Measurements from ENCODE around the gene XDH. TPM values are rescaled to one million over a fixed set of nuclear protein-coding genes. Genes with fewer than 3 reads are reported as not detected.

Gene XDH
- total RNA-seq, 6 experiments from 2014 or later = 0.88 to 2.0 (median 1.5) TPM

- no peaks in the 10 kb centered on the region for H3K9me3 Mint-ChIP-seq
- peaks cover 16% of the 10 kb centered on the region for H3K36me3 Mint-ChIP-seq (ENCODE audit: low read depth)
- H3K4me1 Mint-ChIP-seq (ENCODE audit: low read depth) = peaks cover 40% of the 10 kb centered on the region
- DNase-seq = no peak
- no peak for TF ChIP-seq CTCF (IDR thresholded peaks at IDR 0.05)
- no peaks in the 10 kb centered on the region; the same call in none of the 2 replicates for H3K27me3 Mint-ChIP-seq (ENCODE audit: insufficient read depth)
- no peak overlapping the region for H3K27ac Mint-ChIP-seq
- no peak overlapping the region for H3K4me3 Mint-ChIP-seq
Observed at GRCh38 chr2:31349684-31350083, 64.9 kb downstream of the XDH start.

GRCh38 chr2:31349160-31349559, 65.4 kb downstream of the XDH start:
- Mint-ChIP-seq H3K4me1 (ENCODE audit: low read depth) (peaks cover 36% of the 10 kb centered on the region), H3K27ac (no peak overlapping the region), H3K27me3 (ENCODE audit: insufficient read depth) (no peaks in the 10 kb centered on the region; the same call in none of the 2 replicates), H3K4me3 (no peak overlapping the region), H3K9me3 (no peaks in the 10 kb centered on the region), H3K36me3 (ENCODE audit: low read depth) (peaks cover 16% of the 10 kb centered on the region)
- DNase-seq = no peak
- TF ChIP-seq CTCF (IDR thresholded peaks at IDR 0.05) = no peak

GRCh38 chr2:31348618-31349017, 65.9 kb downstream of the XDH start:
- Mint-ChIP-seq H3K27me3 (ENCODE audit: insufficient read depth) (no peaks in the 10 kb centered on the region; the same call in none of the 2 replicates), H3K27ac (no peak overlapping the region), H3K36me3 (ENCODE audit: low read depth) (peaks cover 16% of the 10 kb centered on the region), H3K9me3 (no peaks in the 10 kb centered on the region), H3K4me3 (no peak overlapping the region), H3K4me1 (ENCODE audit: low read depth) (peaks cover 33% of the 10 kb centered on the region)
- DNase-seq = no peak
- no peak for TF ChIP-seq CTCF (IDR thresholded peaks at IDR 0.05)

- H3K9me3 Mint-ChIP-seq = no peaks in the 10 kb centered on the region
- no peaks in the 10 kb centered on the region; the same call in none of the 2 replicates for H3K27me3 Mint-ChIP-seq (ENCODE audit: insufficient read depth)
- TF ChIP-seq CTCF (IDR thresholded peaks at IDR 0.05) = no peak
- H3K27ac Mint-ChIP-seq = peak overlapping the region; percentile 32
- DNase-seq = peak; percentile 63
- no peak overlapping the region for H3K4me3 Mint-ChIP-seq
- H3K4me1 Mint-ChIP-seq (ENCODE audit: low read depth) = peaks cover 24% of the 10 kb centered on the region
- peaks cover 16% of the 10 kb centered on the region for H3K36me3 Mint-ChIP-seq (ENCODE audit: low read depth)
Observed at GRCh38 chr2:31347750-31348149, 66.8 kb downstream of the XDH start.

- no peaks in the 10 kb centered on the region for H3K9me3 Mint-ChIP-seq
Observed at GRCh38 chr2:31347319-31347718, 67.2 kb downstream of the XDH start.

More at GRCh38 chr2:31347319-31347718, 67.2 kb downstream of the XDH start:
- Mint-ChIP-seq H3K4me1 (ENCODE audit: low read depth) (peaks cover 20% of the 10 kb centered on the region), H3K4me3 (no peak overlapping the region), H3K27ac (peak overlapping the region; percentile 32; the same call in 1 of the 2 replicates), H3K27me3 (ENCODE audit: insufficient read depth) (no peaks in the 10 kb centered on the region; the same call in none of the 2 replicates), H3K36me3 (ENCODE audit: low read depth) (peaks cover 13% of the 10 kb centered on the region)
- no peak for TF ChIP-seq CTCF (IDR thresholded peaks at IDR 0.05)
- DNase-seq = no peak

Measured in HFFc6 (cell line).